GM12878 (cell line): ENCODE measurements around the gene TGIF2. TPM values are rescaled to one million over a fixed set of nuclear protein-coding genes. Genes with fewer than 3 reads are reported as not detected.

Source experiments
- ATAC-seq: fragments of 200-7000 bp; cut with Tn5 transposase; 3 replicates; pipeline ENCODE4 v1.9.1; 2020; ENCODE audit warnings: mild to moderate bottlenecking, moderate library complexity
- BruUV-seq: library from RNA; stranded (reverse); fragments of 400-500 nt; replicated peaks from 2 replicates; lab custom pipeline; 2021; lab: Mats Ljungman, UMichigan
- CTCF ChIA-PET: fragments of 300-600 bp; sonication (Branson Sonifier 250); formaldehyde crosslinking; extraction: SDS; loops from one replicate; lab custom pipeline; 2021; ENCODE audit warnings: inconsistent platforms; lab: Yijun Ruan, JAX
- POLR2A ChIA-PET: fragments of 350-600 bp; formaldehyde crosslinking; extraction: SDS; loops from one replicate; lab custom pipeline; 2021; ENCODE audit warnings: inconsistent platforms; lab: Charles Lee
- RAD21 ChIA-PET: fragments of 300-600 bp; sonication (Branson Sonifier 250); formaldehyde crosslinking; loops from one replicate; lab custom pipeline; 2023; ENCODE audit warnings: antibody characterized with exemption; ENCODE audit not compliant: unreplicated experiment; lab: Charles Lee
- SMC1A ChIA-PET: fragments of 300-600 bp; sonication (Branson Sonifier 250); formaldehyde crosslinking; loops from one replicate; lab custom pipeline; 2023; ENCODE audit not compliant: unreplicated experiment, uncharacterized antibody; lab: Charles Lee
- DNase-seq: peaks from one replicate; pipeline ENCODE4 v3.0.0-alpha.2; 2011; ENCODE audit warnings: low read depth, low spot score
- FAIRE-seq: peaks from 3 replicates; lab custom pipeline; 2011; peaks lifted over from hg19 to GRCh38; lab: Jason Lieb, UNC
- H2AFZ ChIP-seq: 2 replicates; pipeline ENCODE4 v1.6.0; 2011; ENCODE audit warnings: low read depth, low read length, control low read depth; ENCODE audit not compliant: control insufficient read depth
- H3K27ac ChIP-seq: 2 replicates; pipeline ENCODE4 v1.5.1; 2011; ENCODE audit warnings: control low read depth; ENCODE audit not compliant: control insufficient read depth, insufficient read depth
- H3K27me3 ChIP-seq, 2 experiments: replicated peaks in 1 of 2; 2 replicates each; pipeline versions ENCODE4 v1.6.0 to v1.6.1; 2011; ENCODE audit warnings: low read length in 1 of 2; ENCODE audit not compliant: control insufficient read depth in 2 of 2, insufficient read depth in 2 of 2
- H3K36me3 ChIP-seq, 2 experiments: 2 replicates each; pipeline ENCODE4 v1.5.1; 2011; ENCODE audit warnings: low read length in 1 of 2; ENCODE audit not compliant: control insufficient read depth in 2 of 2, insufficient read depth in 2 of 2
- H3K4me1 ChIP-seq: 2 replicates; pipeline ENCODE4 v1.6.1; 2011; ENCODE audit warnings: mild to moderate bottlenecking, low read length, moderate library complexity, mixed read lengths; ENCODE audit not compliant: control insufficient read depth, insufficient read depth
- H3K4me2 ChIP-seq: 2 replicates; pipeline ENCODE4 v1.6.0; 2011; ENCODE audit warnings: control low read depth; ENCODE audit not compliant: control insufficient read depth, insufficient read depth
- H3K4me3 ChIP-seq: fragments of 200-600 bp; sonication (generic); 2 replicates; pipeline ENCODE4 v1.5.1; 2016
- H3K79me2 ChIP-seq: 2 replicates; pipeline ENCODE4 v1.6.0; 2011; ENCODE audit warnings: low read length; ENCODE audit not compliant: control insufficient read depth, insufficient read depth
- H3K9ac ChIP-seq: 2 replicates; pipeline ENCODE4 v1.8.0; 2011; ENCODE audit warnings: low read length, control low read depth, mixed read lengths; ENCODE audit not compliant: control insufficient read depth, insufficient read depth
- H3K9me3 ChIP-seq: replicated peaks from 3 replicates; pipeline ENCODE4 v1.5.1; 2011; ENCODE audit warnings: mild to moderate bottlenecking, low read length; ENCODE audit not compliant: control insufficient read depth, insufficient read depth
- H4K20me1 ChIP-seq: 2 replicates; pipeline ENCODE4 v1.6.0; 2011; ENCODE audit not compliant: control insufficient read depth, insufficient read depth
- BRCA1 ChIP-seq: IDR thresholded peaks from 2 replicates; pipeline ENCODE4 v1.6.1; 2011; ENCODE audit warnings: low read depth, low read length, improper control_type of control experiment
- NRF1 ChIP-seq: conservative IDR thresholded peaks from 2 replicates; pipeline ENCODE4 v1.6.1; 2011; ENCODE audit warnings: mild to moderate bottlenecking, low read depth, low read length, improper control_type of control experiment
- POU2F2 ChIP-seq: IDR thresholded peaks from 3 replicates; pipeline ENCODE4 v1.6.1; 2011; ENCODE audit warnings: low read depth, mild to moderate bottlenecking, low read length, borderline replicate concordance
- RCOR1 ChIP-seq: conservative IDR thresholded peaks from 2 replicates; pipeline ENCODE4 v1.6.1; 2012; ENCODE audit warnings: low read depth, low read length, improper control_type of control experiment
- SMAD1 ChIP-seq: fragments of 450-650 bp; IDR thresholded peaks from 2 replicates; pipeline ENCODE4 v1.6.1; 2018; ENCODE audit warnings: mild to moderate bottlenecking, low read depth; ENCODE audit not compliant: partially characterized antibody
- SMAD5 ChIP-seq: IDR thresholded peaks from 2 replicates; pipeline ENCODE4 v1.6.1; 2016; ENCODE audit warnings: antibody characterized with exemption, low read depth
- SREBF2 ChIP-seq: IDR thresholded peaks from 2 replicates; pipeline ENCODE4 v1.6.1; 2012; ENCODE audit warnings: mild to moderate bottlenecking, low read length
- TCF3 ChIP-seq: IDR thresholded peaks from 2 replicates; pipeline ENCODE4 v1.6.1; 2012; ENCODE audit warnings: low read depth, mild to moderate bottlenecking, low read length, borderline replicate concordance; ENCODE audit not compliant: insufficient read depth
- ZNF622 ChIP-seq: fragments of 450-650 bp; IDR thresholded peaks from 2 replicates; pipeline ENCODE4 v1.6.1; 2017; ENCODE audit warnings: mild to moderate bottlenecking, inconsistent platforms
- WGBS: methylation state at CpG from one replicate; pipeline ENCODE4 v1.1.6; 2016; ENCODE audit warnings: low lambda C conversion rate; ENCODE audit not compliant: insufficient replicate concordance, insufficient coverage; ENCODE audit errors: missing lambda C conversion rate; 5-methylcytosine and 5-hydroxymethylcytosine counted together
- in situ Hi-C: fragments of 300-500 bp; cut with MboI; formaldehyde crosslinking; loops from 9 replicates; pipeline ENCODE4 v1.14.3; 2018; ENCODE audit warnings: mixed read lengths
- intact Hi-C: fragments of 100-400 bp; cut with micrococcal nuclease; formaldehyde crosslinking; loops from one replicate; pipeline ENCODE4 v1.14.2; 2022; ENCODE audit not compliant: unreplicated experiment
- polyA plus RNA-seq, 11 experiments: library from polyadenylated mRNA; depleted of rRNA in 4 of 11; unstranded in 6 of 11; stranded (reverse) in 5 of 11; fragments of >200 nt; fragmentation: Nextera tagmentation in 4 of 11; fragmentation: Illumina TruSeq in 1 of 11; extraction: Ambion mirVana in 4 of 11; extraction: Trizol in 1 of 11; gene quantifications; 1 replicate in 1 of 11; 2 replicates in 10 of 11; pipeline versions ENCODE4 v1.2.1 to v1.2.3, GENCODE V29; 2011 to 2016; ENCODE audit warnings: inconsistent platforms in 2 of 11, missing spikeins in 2 of 11, low read depth in 1 of 11
- total RNA-seq, 4 experiments: library from RNA; depleted of rRNA in 3 of 4; stranded (reverse); fragments of >200 nt in 3 of 4; fragmentation: Illumina TruSeq in 1 of 4; extraction: Trizol in 1 of 4; gene quantifications; 2 replicates each; pipeline versions ENCODE4 v1.2.1 to v1.2.3, GENCODE V29; 2013 to 2021
- TF ChIP-seq, protein P1 (sequence below): fragments of 450-650 bp; IDR thresholded peaks from 2 replicates; pipeline ENCODE4 v1.6.1; 2017; ENCODE audit warnings: mild to moderate bottlenecking, moderate library complexity

TGIF2 gene
- total and polyA plus RNA-seq, 10 of the 15 experiments (the other 5 are each of a cell fraction or from before 2014, with no cell fraction given): 13.1 to 47.1 (median 36.6) TPM

DNA sequence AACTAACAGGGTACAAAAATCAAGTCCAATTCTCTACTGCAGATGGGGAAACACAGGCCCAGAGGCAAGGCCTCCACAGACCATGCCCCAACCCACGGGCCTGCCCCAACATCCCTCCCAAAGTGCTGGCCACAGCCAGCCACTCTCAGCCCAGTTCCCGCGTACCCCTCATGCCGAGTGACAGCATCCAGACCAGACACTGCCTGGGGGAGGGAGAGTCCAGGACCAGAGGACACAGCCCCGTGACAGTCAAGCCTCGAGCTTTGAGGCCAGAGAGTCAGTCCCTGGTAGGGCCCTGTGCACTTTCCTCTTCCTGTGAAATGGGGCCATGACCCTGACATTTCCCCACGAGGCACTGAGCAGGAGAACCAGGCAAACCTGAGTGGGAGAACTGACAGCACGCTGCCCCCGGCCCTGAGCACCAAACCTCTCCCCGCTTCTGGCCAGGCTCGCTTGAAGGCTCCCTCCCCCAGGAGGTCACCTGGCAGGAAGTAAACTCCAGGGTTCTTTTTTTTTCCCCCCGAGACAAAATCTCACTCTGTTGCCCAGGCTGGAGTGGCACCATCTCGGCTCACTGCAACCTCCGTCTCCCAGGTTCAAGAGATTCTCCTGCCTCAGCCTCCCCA, 27.2 kb upstream of the TGIF2 start:
- Histone ChIP-seq H3K9me3 (no peaks in the 10 kb centered on the region), H3K27ac (no peak overlapping the region), H3K4me3 (no peak overlapping the region), H2AFZ (no peak overlapping the region), H3K36me3 (no peaks in the 10 kb centered on the region), H3K4me1 (no peaks in the 10 kb centered on the region; the same call in 1 of the 2 replicates), H3K27me3 (no peaks in the 10 kb centered on the region), H3K4me2 (no peak overlapping the region), H3K9ac (no peak overlapping the region), H3K79me2 (no peaks in the 10 kb centered on the region; the same call in 1 of the 2 replicates), H4K20me1 (no peaks in the 10 kb centered on the region)
- intact Hi-C loops (no loop called here), in situ Hi-C loops (no loop called here)
- SMC1A ChIA-PET: interaction anchor here (0.5 to 1.2 kb wide), 2 partner anchors 59 to 84 kb away, joined by 3 read pairs; no protein-coding TSS in a partner anchor
- RAD21 ChIA-PET: no interaction called here
- CTCF ChIA-PET: interaction anchor here (0.5 kb wide), 1 partner anchor 246 kb away, joined by 3 read pairs; no protein-coding TSS in a partner anchor
- POLR2A ChIA-PET: interaction anchor here (0.6 kb wide), 1 partner anchor 29 kb away, joined by 3 read pairs; no protein-coding TSS in a partner anchor
- ATAC-seq (no peak; the same call in 2 of the 3 replicates), DNase-seq (no peak), FAIRE-seq (no peak)
- no TSS peak for BruUV-seq
- WGBS: 79% methylated on average over 14 of the region's 14 CpGs
- TF ChIP-seq POU2F2 (no peak), RCOR1 (no peak)

DNA sequence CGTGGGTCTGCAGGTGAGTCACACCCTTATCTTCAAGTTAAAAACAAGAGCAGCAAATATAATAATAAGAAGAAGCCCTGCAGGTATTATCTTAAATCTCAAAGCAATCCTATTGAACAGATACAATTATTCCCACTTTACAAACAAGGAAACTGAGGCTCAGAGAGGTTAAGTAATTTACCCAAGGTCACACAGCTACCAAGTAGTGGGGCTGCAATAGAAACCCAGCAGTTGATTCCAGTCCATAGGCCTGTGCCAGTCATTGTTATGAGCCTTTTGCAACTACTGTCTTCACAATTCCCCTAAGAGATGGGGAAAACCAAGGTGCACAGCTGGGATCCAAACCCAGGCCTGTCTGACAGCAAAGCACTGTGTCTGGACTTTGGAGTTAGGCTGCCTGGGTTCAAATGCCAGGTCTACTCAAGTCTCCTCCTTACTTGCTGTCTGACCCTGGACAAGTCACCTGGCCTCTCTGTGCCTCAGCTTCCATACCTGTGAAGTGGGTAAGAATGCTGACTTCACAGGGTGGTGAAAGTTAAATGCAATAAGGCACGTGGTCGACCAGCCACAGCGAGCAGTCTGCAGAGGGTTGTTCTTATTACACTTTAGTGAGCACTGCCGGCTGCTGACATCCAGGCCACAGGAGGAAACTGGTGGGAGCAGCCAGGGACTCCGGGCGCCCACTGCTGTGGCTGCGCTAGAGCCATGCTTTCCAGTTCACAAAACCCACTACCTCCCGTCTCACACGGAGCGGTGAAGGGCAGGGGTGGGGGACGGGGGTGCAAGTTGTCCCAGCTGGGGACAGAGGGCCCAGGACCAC, 26.0 kb upstream of the TGIF2 start:
- no peak overlapping the region for H3K4me3 ChIP-seq
- WGBS: 77% methylated on average over 12 of the region's 12 CpGs
- TF ChIP-seq SMAD1 (no peak), SMAD5 (no peak), TCF3 (no peak), NRF1 (no peak), SREBF2 (no peak), BRCA1 (no peak), ZNF622 (no peak)
- TF ChIP-seq, protein P1, sequence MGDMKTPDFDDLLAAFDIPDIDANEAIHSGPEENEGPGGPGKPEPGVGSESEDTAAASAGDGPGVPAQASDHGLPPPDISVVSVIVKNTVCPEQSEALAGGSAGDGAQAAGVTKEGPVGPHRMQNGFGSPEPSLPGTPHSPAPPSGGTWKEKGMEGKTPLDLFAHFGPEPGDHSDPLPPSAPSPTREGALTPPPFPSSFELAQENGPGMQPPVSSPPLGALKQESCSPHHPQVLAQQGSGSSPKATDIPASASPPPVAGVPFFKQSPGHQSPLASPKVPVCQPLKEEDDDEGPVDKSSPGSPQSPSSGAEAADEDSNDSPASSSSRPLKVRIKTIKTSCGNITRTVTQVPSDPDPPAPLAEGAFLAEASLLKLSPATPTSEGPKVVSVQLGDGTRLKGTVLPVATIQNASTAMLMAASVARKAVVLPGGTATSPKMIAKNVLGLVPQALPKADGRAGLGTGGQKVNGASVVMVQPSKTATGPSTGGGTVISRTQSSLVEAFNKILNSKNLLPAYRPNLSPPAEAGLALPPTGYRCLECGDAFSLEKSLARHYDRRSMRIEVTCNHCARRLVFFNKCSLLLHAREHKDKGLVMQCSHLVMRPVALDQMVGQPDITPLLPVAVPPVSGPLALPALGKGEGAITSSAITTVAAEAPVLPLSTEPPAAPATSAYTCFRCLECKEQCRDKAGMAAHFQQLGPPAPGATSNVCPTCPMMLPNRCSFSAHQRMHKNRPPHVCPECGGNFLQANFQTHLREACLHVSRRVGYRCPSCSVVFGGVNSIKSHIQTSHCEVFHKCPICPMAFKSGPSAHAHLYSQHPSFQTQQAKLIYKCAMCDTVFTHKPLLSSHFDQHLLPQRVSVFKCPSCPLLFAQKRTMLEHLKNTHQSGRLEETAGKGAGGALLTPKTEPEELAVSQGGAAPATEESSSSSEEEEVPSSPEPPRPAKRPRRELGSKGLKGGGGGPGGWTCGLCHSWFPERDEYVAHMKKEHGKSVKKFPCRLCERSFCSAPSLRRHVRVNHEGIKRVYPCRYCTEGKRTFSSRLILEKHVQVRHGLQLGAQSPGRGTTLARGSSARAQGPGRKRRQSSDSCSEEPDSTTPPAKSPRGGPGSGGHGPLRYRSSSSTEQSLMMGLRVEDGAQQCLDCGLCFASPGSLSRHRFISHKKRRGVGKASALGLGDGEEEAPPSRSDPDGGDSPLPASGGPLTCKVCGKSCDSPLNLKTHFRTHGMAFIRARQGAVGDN: no peak

More for the DNA sequence above, 26.0 kb upstream of the TGIF2 start:
- ATAC-seq (no peak), FAIRE-seq (no peak), DNase-seq (no peak)
- no peaks in the 10 kb centered on the region for H3K36me3 ChIP-seq
- H3K27me3 ChIP-seq: no peaks in the 10 kb centered on the region
- no TSS peak for BruUV-seq
- SMC1A ChIA-PET: interaction anchor here (0.7 to 1.2 kb wide), 2 partner anchors 57 to 262 kb away, joined by 3 read pairs; no protein-coding TSS in a partner anchor
- no peaks in the 10 kb centered on the region for H3K9me3 ChIP-seq
- intact Hi-C loops (no loop called here), in situ Hi-C loops (no loop called here)
- no peaks in the 10 kb centered on the region; the same call in 1 of the 2 replicates for H3K79me2 ChIP-seq
- no peak overlapping the region for H2AFZ ChIP-seq
- no peaks in the 10 kb centered on the region; the same call in 1 of the 2 replicates for H3K4me1 ChIP-seq
- no peaks in the 10 kb centered on the region for H4K20me1 ChIP-seq
- H3K27ac ChIP-seq: no peak overlapping the region
- POLR2A ChIA-PET: interaction anchor here (0.5 kb wide), 1 partner anchor 12 kb away, joined by 4 read pairs; no protein-coding TSS in a partner anchor
- RAD21 ChIA-PET: no interaction called here
- CTCF ChIA-PET: no interaction called here
- no peak overlapping the region for H3K4me2 ChIP-seq
- H3K9ac ChIP-seq: no peak overlapping the region
